Measurements from ENCODE around the gene C1orf232.

The C1orf232 gene

GRCh38 chr1:26125382-26125781 is 43.4 kb downstream of the C1orf232 start:
- no peak for DNase-seq (ENCODE audit: low spot score)
- peak; percentile 24 for FAIRE-seq

GRCh38 chr1:26124418-26125331 is 44.1 kb downstream of the C1orf232 start:
- FAIRE-seq (peak; percentile 29), DNase-seq (ENCODE audit: low spot score) (no peak)

- DNase-seq (ENCODE audit: low spot score) (peak; percentile 63), FAIRE-seq (peak; percentile 92)
These were observed 45.5 kb downstream of the C1orf232 start for GRCh38 chr1:26122988-26123973.

GRCh38 chr1:26121854-26122773 is 46.6 kb downstream of the C1orf232 start:
- peak; percentile 77 for FAIRE-seq

GRCh38 chr1:26119892-26120608 is 48.7 kb downstream of the C1orf232 start:
- DNase-seq (ENCODE audit: low spot score) = no peak
- FAIRE-seq = no peak

More at GRCh38 chr1:26121854-26122773, 46.6 kb downstream of the C1orf232 start:
- DNase-seq (ENCODE audit: low spot score) = peak; percentile 68

- no peak for DNase-seq (ENCODE audit: low spot score)
- no peak for FAIRE-seq
These were observed 54.4 kb downstream of the C1orf232 start for GRCh38 chr1:26114165-26114927.

Data from RCC 7860 (cell line).